ENCODE data around the gene SNX5. TPM values are rescaled to one million over a fixed set of nuclear protein-coding genes. Genes with fewer than 3 reads are reported as not detected.

Gene SNX5
- total and polyA plus RNA-seq, 10 of the 15 experiments (the other 5 are each of a cell fraction or from before 2014, with no cell fraction given): 92.9 to 316 (median 245) TPM

GRCh38 chr20:17921774-17922173 lies 46.8 kb downstream of the SNX5 start:
- no peak for FAIRE-seq
- H3K9ac ChIP-seq (ENCODE audit: control insufficient read depth, insufficient read depth, low read length): no peak overlapping the region
- no peak overlapping the region for H3K4me2 ChIP-seq (ENCODE audit: control insufficient read depth, insufficient read depth)
- no peaks in the 10 kb centered on the region for H3K79me2 ChIP-seq (ENCODE audit: control insufficient read depth, insufficient read depth, low read length)
- no TSS peak for BruUV-seq (replicated peaks)
- POLR2A ChIA-PET: no interaction called here
- H4K20me1 ChIP-seq (ENCODE audit: control insufficient read depth, insufficient read depth): no peaks in the 10 kb centered on the region; the same call in 1 of the 2 replicates
- H2AFZ ChIP-seq (ENCODE audit: control insufficient read depth, low read depth, low read length): no peak overlapping the region
- no peak for ATAC-seq
- intact Hi-C loops (cut with micrococcal nuclease; ENCODE audit: unreplicated experiment) (no loop called here), in situ Hi-C loops (cut with MboI) (no loop called here)
- CTCF ChIA-PET: no interaction called here
- H3K4me3 ChIP-seq: no peak overlapping the region
- H3K27ac ChIP-seq (ENCODE audit: control insufficient read depth, insufficient read depth): no peak overlapping the region
- H3K36me3 ChIP-seq (ENCODE audit: control insufficient read depth in 2 of 2, insufficient read depth in 2 of 2, low read length in 1 of 2): no peaks in the 10 kb centered on the region
- no peaks in the 10 kb centered on the region for H3K27me3 ChIP-seq (replicated peaks in 1 of 2; ENCODE audit: control insufficient read depth in 2 of 2, insufficient read depth in 2 of 2, low read length in 1 of 2)
- RAD21 ChIA-PET (ENCODE audit: unreplicated experiment): no interaction called here
- H3K4me1 ChIP-seq (ENCODE audit: control insufficient read depth, insufficient read depth, low read length): no peaks in the 10 kb centered on the region
- WGBS (ENCODE audit: insufficient coverage, insufficient replicate concordance, low lambda C conversion rate, missing lambda C conversion rate): 53% methylated on average over 1 of the region's 1 CpG
- SMC1A ChIA-PET (ENCODE audit: uncharacterized antibody, unreplicated experiment): no interaction called here
- TF ChIP-seq CHD4 (IDR thresholded peaks at IDR 0.05) (no peak), FOS (IDR thresholded peaks at IDR 0.05; ENCODE audit: borderline replicate concordance, extremely low read depth, insufficient read length) (no peak), SUZ12 (IDR thresholded peaks at IDR 0.05; ENCODE audit: unreplicated experiment) (no peak), CHD2 (IDR thresholded peaks at IDR 0.05; ENCODE audit: borderline replicate concordance, low read depth, low read length) (no peak), MTA3 (IDR thresholded peaks at IDR 0.05; ENCODE audit: borderline replicate concordance, low read length) (no peak), HCFC1 (IDR thresholded peaks at IDR 0.05; ENCODE audit: low read length) (no peak), NR2C2 (IDR thresholded peaks at IDR 0.05; ENCODE audit: borderline replicate concordance, control insufficient read depth, insufficient read length, low read depth) (no peak), EZH2 (IDR thresholded peaks at IDR 0.05; ENCODE audit: borderline replicate concordance, control insufficient read depth, low read depth, low read length) (no peak), JUNB (IDR thresholded peaks at IDR 0.05) (no peak), RELB (IDR thresholded peaks at IDR 0.05; ENCODE audit: low read depth) (no peak), CREM (IDR thresholded peaks at IDR 0.05; ENCODE audit: low read depth) (no peak), CBX3 (IDR thresholded peaks at IDR 0.05; ENCODE audit: borderline replicate concordance, low read depth) (no peak)
- DNase-seq (ENCODE audit: low read depth, low spot score): no peak
- H3K9me3 ChIP-seq (replicated peaks; ENCODE audit: control insufficient read depth, insufficient read depth, low read length): no peaks in the 10 kb centered on the region
